ENCODE results near the gene ARHGAP6.
"Not testable (repeated sequence)": the region's sequence is repeated elsewhere in the genome, so short reads cannot be mapped to it uniquely, and the experiment has no call there.

The ARHGAP6 gene

GRCh38 chrX:11509786-11510185 lies 155.9 kb downstream of the ARHGAP6 start:
- peak; percentile 40 for DNase-seq

- DNase-seq: no peak
These were observed 161.5 kb downstream of the ARHGAP6 start for GRCh38 chrX:11504234-11504633.

GRCh38 chrX:11499076-11500044 lies 166.4 kb downstream of the ARHGAP6 start:
- DNase-seq: peak; percentile 74

GRCh38 chrX:11491375-11491774 lies 174.3 kb downstream of the ARHGAP6 start:
- not testable (repeated sequence) for DNase-seq

- DNase-seq: no peak
These were observed 181.4 kb downstream of the ARHGAP6 start for GRCh38 chrX:11484290-11484689.

GRCh38 chrX:11481035-11481434 lies 184.7 kb downstream of the ARHGAP6 start:
- DNase-seq: no peak

GRCh38 chrX:11480626-11481025 lies 185.1 kb downstream of the ARHGAP6 start:
- no peak for DNase-seq

GRCh38 chrX:11478911-11479310 lies 186.8 kb downstream of the ARHGAP6 start:
- no peak for DNase-seq

GRCh38 chrX:11478026-11478425 lies 187.7 kb downstream of the ARHGAP6 start:
- no peak for DNase-seq

- DNase-seq: no peak
These were observed 191.1 kb downstream of the ARHGAP6 start for GRCh38 chrX:11474576-11474975.

GRCh38 chrX:11474021-11474420 lies 191.7 kb downstream of the ARHGAP6 start:
- no peak for DNase-seq

- DNase-seq: no peak
These were observed 192.8 kb downstream of the ARHGAP6 start for GRCh38 chrX:11472879-11473278.

GRCh38 chrX:11472381-11472780 lies 193.3 kb downstream of the ARHGAP6 start:
- DNase-seq: no peak

- DNase-seq: peak; percentile 79
These were observed 195.3 kb downstream of the ARHGAP6 start for GRCh38 chrX:11470250-11470974.

GRCh38 chrX:11465648-11466411 lies 199.9 kb downstream of the ARHGAP6 start:
- peak; percentile 36 for DNase-seq

GRCh38 chrX:11464836-11465463 lies 200.8 kb downstream of the ARHGAP6 start:
- DNase-seq: no peak

GRCh38 chrX:11464380-11464779 lies 201.3 kb downstream of the ARHGAP6 start:
- no peak for DNase-seq

- no peak for DNase-seq
These were observed 203.1 kb downstream of the ARHGAP6 start for GRCh38 chrX:11462648-11463047.

GRCh38 chrX:11462136-11462535 lies 203.6 kb downstream of the ARHGAP6 start:
- DNase-seq: no peak

- peak; percentile 71 for DNase-seq
These were observed 204.3 kb downstream of the ARHGAP6 start for GRCh38 chrX:11461201-11462001.

- no peak for DNase-seq
These were observed 205.4 kb downstream of the ARHGAP6 start for GRCh38 chrX:11460347-11460746.

GRCh38 chrX:11458170-11458569 lies 207.6 kb downstream of the ARHGAP6 start:
- peak; percentile 48 for DNase-seq

All from EL (cell line).